CD14-positive monocyte (primary cell): ENCODE measurements around the gene SGSH. TPM values are rescaled to one million over a fixed set of nuclear protein-coding genes. Genes with fewer than 3 reads are reported as not detected.
A peak's percentile ranks its signal among the peaks of the same experiment; 100 is the strongest.

Experiments
- DNase-seq, 3 donors: peaks; one replicate each; pipeline ENCODE4 v3.0.0-alpha.2; 2011 to 2022
- H2AFZ ChIP-seq: 2 replicates; pipeline ENCODE4 v1.6.0; 2012; ENCODE audit warnings: mild to moderate bottlenecking, low read depth, low read length, inconsistent platforms; ENCODE audit not compliant: insufficient read depth, poor library complexity, severe bottlenecking
- H3K27ac ChIP-seq, 2 donors: 1 replicate in 1 of 2; 2 replicates in 1 of 2; pipeline ENCODE4 v1.5.1; 2012 to 2013; ENCODE audit warnings: low read length in 2 of 2, control low read depth in 1 of 2, inconsistent platforms in 1 of 2, low read depth in 1 of 2, mild to moderate bottlenecking in 1 of 2
- H3K27me3 ChIP-seq, 2 donors: one replicate each; pipeline versions ENCODE4 v1.6.0 to v1.6.1; 2011 to 2013; ENCODE audit warnings: low read length in 2 of 2; ENCODE audit not compliant: control insufficient read depth in 2 of 2, insufficient read depth in 2 of 2
- H3K36me3 ChIP-seq, 2 donors: replicated peaks in 1 of 2; 1 replicate in 1 of 2; 2 replicates in 1 of 2; pipeline versions ENCODE4 v1.5.1 to v1.6.1; 2012 to 2013; ENCODE audit warnings: low read length in 2 of 2, control low read depth in 1 of 2, inconsistent platforms in 1 of 2, mild to moderate bottlenecking in 1 of 2; ENCODE audit not compliant: insufficient read depth in 2 of 2, control insufficient read depth in 1 of 2
- H3K4me1 ChIP-seq, 2 donors: 1 replicate in 1 of 2; 2 replicates in 1 of 2; pipeline versions ENCODE4 v1.5.1 to v1.6.1; 2012 to 2013; ENCODE audit warnings: low read length in 2 of 2, control low read depth in 1 of 2, inconsistent platforms in 1 of 2, mild to moderate bottlenecking in 1 of 2, moderate library complexity in 1 of 2; ENCODE audit not compliant: insufficient read depth in 2 of 2, control insufficient read depth in 1 of 2
- H3K4me2 ChIP-seq: replicated peaks from 2 replicates; pipeline ENCODE3; 2012; ENCODE audit warnings: low read length, moderate library complexity, mild to moderate bottlenecking; ENCODE audit not compliant: poor library complexity, severe bottlenecking; ENCODE audit errors: extremely low read depth
- H3K4me3 ChIP-seq, 3 experiments: fragments of 200-600 bp in 1 of 3; sonication (generic) in 1 of 3; replicated peaks in 1 of 3; 1 replicate in 2 of 3; 2 replicates in 1 of 3; pipeline ENCODE4 v1.5.1; 2011 to 2013; ENCODE audit warnings: low read length in 3 of 3, mild to moderate bottlenecking in 3 of 3, control low read depth in 2 of 3, low read depth in 2 of 3, inconsistent platforms in 1 of 3, moderate library complexity in 1 of 3
- H3K79me2 ChIP-seq: 2 replicates; pipeline ENCODE4 v1.6.0; 2012; ENCODE audit warnings: mild to moderate bottlenecking, control low read depth, inconsistent platforms, low read length, moderate library complexity; ENCODE audit not compliant: insufficient read depth
- H3K9ac ChIP-seq: 2 replicates; pipeline ENCODE4 v1.6.0; 2017; ENCODE audit warnings: low read length, mild to moderate bottlenecking; ENCODE audit not compliant: insufficient read depth, poor library complexity, severe bottlenecking
- H3K9me3 ChIP-seq, 2 donors: replicated peaks in 1 of 2; 1 replicate in 1 of 2; 2 replicates in 1 of 2; pipeline versions ENCODE4 v1.5.1 to v1.6.1; 2012 to 2013; ENCODE audit warnings: low read length in 2 of 2, control low read depth in 1 of 2; ENCODE audit not compliant: control insufficient read depth in 1 of 2, insufficient read depth in 1 of 2
- H4K20me1 ChIP-seq: 2 replicates; pipeline ENCODE4 v1.6.0; 2012; ENCODE audit warnings: mild to moderate bottlenecking, low read length, control low read depth, moderate library complexity; ENCODE audit not compliant: insufficient read depth
- H3K27ac Mint-ChIP-seq, 7 donors: one replicate each; pipeline ENCODE4 v1.8.0; 2020; ENCODE audit warnings: mild to moderate bottlenecking in 7 of 7, mixed read lengths in 7 of 7, moderate library complexity in 6 of 7, inconsistent platforms in 2 of 7
- H3K27me3 Mint-ChIP-seq, 3 donors: one replicate each; pipeline ENCODE4 v1.8.0; 2021 to 2022; ENCODE audit warnings: low read depth in 3 of 3, mild to moderate bottlenecking in 3 of 3, mixed read lengths in 3 of 3, moderate library complexity in 3 of 3, inconsistent platforms in 1 of 3
- H3K36me3 Mint-ChIP-seq, 2 donors: one replicate each; pipeline ENCODE4 v1.8.0; 2020; ENCODE audit warnings: mixed read lengths in 2 of 2, inconsistent platforms in 1 of 2, mild to moderate bottlenecking in 1 of 2
- H3K4me1 Mint-ChIP-seq: one replicate; pipeline ENCODE4 v1.8.0; 2020; ENCODE audit warnings: mild to moderate bottlenecking, mixed read lengths
- H3K4me3 Mint-ChIP-seq, 2 donors: one replicate each; pipeline ENCODE4 v1.8.0; 2020; ENCODE audit warnings: mild to moderate bottlenecking in 2 of 2, mixed read lengths in 2 of 2, moderate library complexity in 1 of 2
- H3K9me3 Mint-ChIP-seq, 7 donors: one replicate each; pipeline ENCODE4 v1.8.0; 2020 to 2022; ENCODE audit warnings: mixed read lengths in 7 of 7, mild to moderate bottlenecking in 6 of 7, moderate library complexity in 6 of 7, inconsistent platforms in 2 of 7
- CTCF ChIP-seq: fragments of 200-600 bp; IDR thresholded peaks from one replicate; pipeline ENCODE4 v1.8.0; 2022; ENCODE audit warnings: antibody characterized with exemption, mild to moderate bottlenecking
- WGBS: methylation state at CpG from one replicate; pipeline ENCODE4 v1.1.5; 2013; ENCODE audit warnings: missing lambda C conversion rate; ENCODE audit not compliant: insufficient coverage; 5-methylcytosine and 5-hydroxymethylcytosine counted together
- intact Hi-C, 2 donors: fragments of 100-400 bp; cut with micrococcal nuclease; formaldehyde crosslinking; loops; one replicate each; pipeline versions ENCODE4 v1.15.0 to v1.15.1; 2023
- polyA plus RNA-seq, 3 donors: library from polyadenylated mRNA; depleted of rRNA in 1 of 3; unstranded in 2 of 3; stranded (reverse) in 1 of 3; fragments of 300-500 nt in 2 of 3; fragments of >200 nt in 1 of 3; fragmentation: Illumina TruSeq in 2 of 3; gene quantifications; 1 replicate in 2 of 3; 2 replicates in 1 of 3; pipeline ENCODE4 v1.2.3, GENCODE V29; 2012 to 2021

SGSH gene
- polyA plus RNA-seq, 3 donors, result 21.1 to 193 (median 31.3) TPM

GRCh38 chr17:80227666-80228065 lies 7.5 kb upstream of the SGSH start:
- no peak for DNase-seq

GRCh38 chr17:80227156-80227555 lies 7.0 kb upstream of the SGSH start:
- H3K36me3 ChIP-seq, result peaks cover 0 to 2% of the 10 kb centered on the region in 2 donors

More at GRCh38 chr17:80227666-80228065, 7.5 kb upstream of the SGSH start:
- Mint-ChIP-seq H3K4me3 (no peak overlapping the region), H3K27ac (no peak overlapping the region), H3K4me1 (no peaks in the 10 kb centered on the region), H3K27me3 (peaks cover 18 to 45% (median 27%) of the 10 kb centered on the region in 3 donors), H3K36me3 (peaks cover 14 to 16% of the 10 kb centered on the region in 2 donors), H3K9me3 (peaks cover 10 to 19% (median 12%) of the 10 kb centered on the region in 7 donors)
- H3K79me2 ChIP-seq, result no peaks in the 10 kb centered on the region
- H3K9me3 ChIP-seq, result peaks cover 7 to 12% of the 10 kb centered on the region in 2 donors
- no peak overlapping the region for H3K4me2 ChIP-seq
- H3K36me3 ChIP-seq, result peaks cover 0 to 4% of the 10 kb centered on the region in 2 donors
- 96% methylated on average over 9 of the region's 11 CpGs for WGBS
- H2AFZ ChIP-seq, result no peak overlapping the region
- intact Hi-C loops, result no loop called here
- no peaks in the 10 kb centered on the region for H3K4me1 ChIP-seq
- TF ChIP-seq CTCF, result no peak
- H3K27ac ChIP-seq, result no peak overlapping the region
- no peak overlapping the region for H3K4me3 ChIP-seq
- no peak overlapping the region for H3K9ac ChIP-seq
- no peaks in the 10 kb centered on the region for H4K20me1 ChIP-seq
- peaks cover 0 to 13% of the 10 kb centered on the region in 2 donors for H3K27me3 ChIP-seq

More at GRCh38 chr17:80227156-80227555, 7.0 kb upstream of the SGSH start:
- Histone ChIP-seq H3K4me3 (no peak overlapping the region), H3K79me2 (no peaks in the 10 kb centered on the region), H3K4me1 (no peaks in the 10 kb centered on the region), H3K4me2 (no peak overlapping the region), H4K20me1 (no peaks in the 10 kb centered on the region), H2AFZ (no peak overlapping the region), H3K9ac (no peak overlapping the region), H3K27me3 (peaks cover 0 to 18% of the 10 kb centered on the region in 2 donors), H3K9me3 (peaks cover 2 to 7% of the 10 kb centered on the region in 2 donors), H3K27ac (no peak overlapping the region)
- no peak overlapping the region for H3K27ac Mint-ChIP-seq
- peaks cover 23 to 48% (median 31%) of the 10 kb centered on the region in 3 donors for H3K27me3 Mint-ChIP-seq
- WGBS, result 89% methylated on average over 3 of the region's 4 CpGs
- no peak for DNase-seq
- H3K4me3 Mint-ChIP-seq, result peak overlapping the region in 1 of 2 donors; percentile 7
- intact Hi-C loops, result no loop called here
- peaks cover 5 to 16% (median 7%) of the 10 kb centered on the region in 7 donors for H3K9me3 Mint-ChIP-seq
- no peak for TF ChIP-seq CTCF
- no peaks in the 10 kb centered on the region for H3K4me1 Mint-ChIP-seq
- peaks cover 12 to 15% of the 10 kb centered on the region in 2 donors for H3K36me3 Mint-ChIP-seq
